CD4-positive, alpha-beta T cell treated with Interleukin-6 at 100 ng/mL for 8 hours (primary cell): ENCODE results near the gene MLF1.
A peak's percentile ranks its signal among the peaks of the same experiment; 100 is the strongest.
"Not testable (repeated sequence)": the region's sequence is repeated elsewhere in the genome, so short reads cannot be mapped to it uniquely, and the experiment has no call there.

ENCODE experiments used
- DNase-seq: peaks from one replicate; pipeline ENCODE4 v3.0.0-alpha.2; 2020; ENCODE audit warnings: mixed read lengths, low spot score

The MLF1 gene

GRCh38 chr3:158570999-158571702, at the start of gene MLF1:
TSS of gene MLF1 (plus strand) at chr3:158571194. CDS start at chr3:158571301, 107 bp downstream.
- peak; percentile 72 for DNase-seq

DNA sequence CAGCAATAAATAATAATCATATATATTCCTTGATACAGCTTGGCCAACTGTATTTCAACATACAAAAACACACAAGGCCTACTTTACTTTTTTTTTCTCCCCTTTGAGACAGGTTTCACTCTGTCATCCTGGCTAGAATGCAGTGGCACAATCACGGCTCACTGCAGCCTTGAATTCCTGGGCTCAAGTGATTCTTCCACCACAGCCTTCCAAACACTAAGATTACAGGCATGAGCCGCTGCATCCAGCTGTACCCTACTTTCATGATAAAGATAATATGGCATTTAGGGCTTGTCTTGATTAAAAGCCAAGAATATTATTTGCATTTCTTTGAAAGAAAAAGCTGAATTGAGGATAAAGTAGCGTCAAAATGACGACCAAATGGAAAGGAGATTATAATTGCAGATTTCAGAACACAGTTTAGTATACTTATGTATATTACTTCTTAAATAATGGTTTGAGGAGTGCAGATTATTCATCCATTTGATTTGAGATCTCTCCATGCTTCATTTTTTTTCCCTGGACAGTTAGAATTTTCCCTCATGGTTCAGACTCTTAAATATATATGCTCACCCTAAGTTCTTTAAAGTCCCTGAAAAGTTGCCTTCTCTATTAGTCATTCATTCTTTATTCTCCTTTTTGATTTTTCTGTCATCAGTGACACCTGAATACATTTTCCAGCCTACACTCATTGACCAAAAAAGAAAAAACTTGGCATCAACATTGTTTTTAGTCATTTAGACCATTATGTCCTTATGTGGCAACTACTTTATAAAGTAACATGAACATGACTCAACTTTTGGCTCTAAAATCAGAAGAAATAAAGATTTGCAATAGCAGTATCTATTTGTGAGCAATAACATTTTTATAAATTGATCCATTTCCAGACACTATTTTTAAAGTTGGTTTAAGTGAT, 48.5 kb upstream of the MLF1 start:
- DNase-seq: no peak

- no peak for DNase-seq
Measured at GRCh38 chr3:158528076-158528674, 42.8 kb upstream of the MLF1 start.

DNA sequence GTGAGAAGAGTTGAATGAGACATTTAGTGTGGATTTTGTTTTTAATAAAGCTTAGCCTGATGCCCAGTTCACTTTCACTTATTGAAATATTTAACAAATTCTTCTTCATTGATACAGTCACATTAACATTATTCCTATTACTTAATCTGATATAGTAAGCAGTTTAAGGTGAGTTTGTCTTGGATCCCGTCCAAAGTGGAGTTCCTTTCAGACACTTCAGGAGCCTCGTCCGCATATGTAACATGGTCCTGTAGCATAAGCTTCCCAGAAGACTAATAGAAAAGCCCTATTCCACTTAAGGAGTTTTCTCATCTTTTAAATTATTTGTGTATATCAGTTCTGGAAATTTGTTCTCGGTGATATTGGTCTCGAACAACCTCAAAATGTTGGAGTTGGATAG, 39.7 kb upstream of the MLF1 start:
- no peak for DNase-seq

- DNase-seq: no peak
Measured at GRCh38 chr3:158532099-158532734, 38.8 kb upstream of the MLF1 start.

- no peak for DNase-seq
Measured at GRCh38 chr3:158535918-158536317, 35.1 kb upstream of the MLF1 start.

DNA sequence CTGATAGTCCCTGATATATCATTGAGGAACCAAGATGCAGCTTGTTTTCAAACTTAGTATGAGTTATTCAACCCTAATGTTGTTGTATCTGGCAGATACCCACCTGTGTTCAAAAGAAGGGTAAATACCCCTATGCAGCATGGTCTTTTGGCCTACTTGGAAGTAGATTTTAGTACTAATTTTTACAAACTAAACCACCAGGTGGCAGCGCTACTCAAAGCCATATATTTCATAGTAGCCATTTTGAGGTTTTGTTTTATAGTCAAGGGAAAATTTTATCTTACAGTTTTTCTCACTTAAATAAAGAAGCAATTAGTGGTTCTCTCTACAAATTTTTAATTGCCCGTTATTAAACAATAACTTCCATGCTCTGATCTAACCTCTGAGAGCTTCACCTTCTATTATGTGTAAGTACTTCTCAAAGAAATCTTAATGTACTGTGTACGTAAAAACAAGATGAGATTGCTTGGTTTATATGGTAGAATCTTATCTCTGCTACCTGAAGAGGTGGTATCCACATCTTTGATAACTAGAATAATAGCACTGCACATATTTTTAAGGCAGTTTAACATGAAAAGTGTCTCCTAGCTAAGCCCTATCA, 31.5 kb upstream of the MLF1 start:
- DNase-seq: peak; percentile 11

- no peak for DNase-seq
Measured at GRCh38 chr3:158540066-158540465, 30.9 kb upstream of the MLF1 start.

DNA sequence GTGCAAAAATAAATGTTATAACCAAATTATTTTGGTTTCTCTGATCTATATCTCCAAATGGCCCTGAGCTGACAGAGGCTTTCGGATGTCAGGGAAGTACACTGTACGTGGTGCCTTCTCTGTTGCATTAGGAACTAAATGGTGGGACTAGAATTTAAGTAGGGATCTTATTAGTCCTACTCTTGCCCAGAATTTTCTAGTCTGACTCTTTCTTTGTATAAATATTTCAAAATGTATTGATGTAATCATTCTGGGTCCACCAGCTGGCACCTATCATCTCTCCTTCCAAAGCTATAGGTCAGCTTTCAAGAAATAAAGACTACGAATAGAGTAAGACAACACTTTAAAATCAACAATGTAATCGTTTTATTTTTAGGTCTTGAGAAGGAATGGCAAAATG, 22.3 kb upstream of the MLF1 start:
- DNase-seq: no peak

DNA sequence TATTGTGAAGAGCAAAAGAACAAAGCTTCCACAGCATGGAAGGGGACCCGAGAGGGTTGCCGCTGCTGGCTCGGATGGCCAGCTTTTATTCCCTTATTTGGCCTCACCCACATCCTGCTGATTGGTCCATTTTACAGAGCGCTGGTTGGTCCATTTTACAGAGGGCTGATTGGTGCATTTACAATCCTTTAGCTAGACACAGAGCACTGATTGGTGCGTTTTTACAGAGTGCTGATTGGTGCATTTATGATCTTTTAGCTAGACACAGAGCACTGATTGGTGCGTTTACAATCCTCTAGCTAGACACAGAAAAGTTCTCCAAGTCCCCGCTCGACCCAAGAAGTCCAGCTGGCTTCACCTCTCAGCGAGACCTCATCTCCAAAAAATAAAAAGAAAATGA, 21.1 kb upstream of the MLF1 start:
- DNase-seq: not testable (repeated sequence)

GRCh38 chr3:158552124-158552523, 18.9 kb upstream of the MLF1 start:
- DNase-seq: no peak

- DNase-seq: no peak
Measured at GRCh38 chr3:158559504-158559903, 11.5 kb upstream of the MLF1 start.

GRCh38 chr3:158560979-158561378, 10.0 kb upstream of the MLF1 start:
- DNase-seq: no peak

DNA sequence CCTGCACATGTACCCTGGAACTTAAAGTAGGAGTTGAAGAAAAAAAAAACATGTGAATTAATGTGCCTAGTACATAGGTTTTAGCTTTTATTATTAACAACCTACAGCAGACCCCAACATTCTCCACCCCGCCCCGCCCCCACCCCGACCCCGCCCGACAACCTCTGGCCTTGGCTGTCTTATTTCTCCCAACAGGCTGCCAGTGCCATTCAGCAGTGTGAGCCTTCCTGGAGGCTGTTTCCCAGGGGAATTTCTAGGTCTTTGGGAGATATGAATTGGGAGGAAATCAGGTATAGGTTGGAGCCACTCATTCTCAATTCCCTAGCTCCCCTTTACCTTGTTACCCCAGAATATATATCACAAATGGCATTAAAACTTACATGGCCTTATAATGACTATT, 8.3 kb upstream of the MLF1 start:
- no peak for DNase-seq

- no peak for DNase-seq
Measured at GRCh38 chr3:158563076-158563475, 7.9 kb upstream of the MLF1 start.

DNA sequence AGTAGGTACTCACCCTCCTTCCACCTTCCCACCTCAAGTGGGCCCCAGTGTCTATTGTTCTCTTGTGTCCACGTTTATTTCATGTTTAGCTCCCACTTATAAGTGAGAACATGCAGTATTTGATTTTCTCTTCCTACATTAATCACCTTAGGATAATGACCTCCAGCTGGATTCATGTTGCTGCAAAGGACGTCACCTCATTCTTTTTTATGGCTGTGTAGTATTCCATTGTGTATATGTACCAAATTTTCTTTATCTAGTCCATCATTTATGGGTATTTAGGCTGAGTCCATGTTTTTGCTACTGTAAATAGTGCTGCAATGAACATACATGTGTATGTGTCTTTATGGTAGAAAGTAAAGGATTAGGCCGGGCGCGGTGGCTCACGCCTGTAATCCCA, 5.9 kb upstream of the MLF1 start:
- no peak for DNase-seq

- no peak for DNase-seq
Measured at GRCh38 chr3:158568784-158569183, 2.2 kb upstream of the MLF1 start.

- DNase-seq: no peak
Measured at GRCh38 chr3:158569794-158570193, 1.2 kb upstream of the MLF1 start.

GRCh38 chr3:158571969-158572765, 1.2 kb downstream of the MLF1 start:
- no peak for DNase-seq

DNA sequence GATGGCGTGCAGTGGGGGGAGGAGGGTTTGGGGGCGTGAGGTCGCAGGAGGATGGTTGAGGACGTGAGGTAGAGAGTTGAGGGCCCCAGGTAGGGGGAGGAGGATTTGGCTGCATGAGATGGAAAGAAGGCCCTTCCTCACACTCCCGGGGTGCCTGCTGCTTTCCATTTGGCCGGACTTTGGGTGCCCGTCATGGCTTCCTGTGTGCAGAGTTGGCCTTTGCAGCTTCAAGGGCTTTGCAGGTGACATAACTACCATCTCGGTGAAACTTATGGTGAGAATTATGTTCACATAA, 1.7 kb downstream of the MLF1 start:
- DNase-seq: no peak

GRCh38 chr3:158573714-158574113, 2.7 kb downstream of the MLF1 start:
- no peak for DNase-seq
